GM12878 (cell line): ENCODE measurements around the gene GPR153.

Source experiments
- CEBPB ChIP-seq, 2 experiments: fragments of 150-350 bp in 1 of 2; IDR thresholded peaks; 2 replicates each; pipeline ENCODE4 v1.6.1; 2012 to 2014; ENCODE audit warnings: low read depth in 2 of 2, low read length in 2 of 2, borderline replicate concordance in 1 of 2, inconsistent platforms in 1 of 2
- GABPA ChIP-seq: IDR thresholded peaks from 2 replicates; pipeline ENCODE4 v1.6.1; 2014; ENCODE audit warnings: antibody characterized with exemption, low read depth, mild to moderate bottlenecking, inconsistent platforms
- RAD51 ChIP-seq: fragments of 450-650 bp; IDR thresholded peaks from 2 replicates; pipeline ENCODE4 v1.6.1; 2016; ENCODE audit warnings: moderate library complexity, mild to moderate bottlenecking, inconsistent platforms
- REST ChIP-seq: IDR thresholded peaks from 2 replicates; pipeline ENCODE4 v1.6.1; 2012; ENCODE audit warnings: mild to moderate bottlenecking, low read depth, low read length
- ZNF274 ChIP-seq: IDR thresholded peaks from one replicate; pipeline ENCODE4 v1.8.0; 2011; ENCODE audit not compliant: insufficient read length, insufficient read depth
- TF ChIP-seq, protein P1 (sequence below), 3 experiments: IDR thresholded peaks in 2 of 3; conservative IDR thresholded peaks in 1 of 3; 2 replicates each; pipeline ENCODE4 v1.5.1; 2011; ENCODE audit warnings: low read depth in 3 of 3, low read length in 3 of 3, mild to moderate bottlenecking in 3 of 3, control low read depth in 2 of 3, moderate library complexity in 2 of 3, inconsistent platforms in 1 of 3, mixed read lengths in 1 of 3; ENCODE audit not compliant: control insufficient read depth in 2 of 3, insufficient read depth in 1 of 3; ENCODE audit errors: extremely low read depth in 1 of 3

DNA sequence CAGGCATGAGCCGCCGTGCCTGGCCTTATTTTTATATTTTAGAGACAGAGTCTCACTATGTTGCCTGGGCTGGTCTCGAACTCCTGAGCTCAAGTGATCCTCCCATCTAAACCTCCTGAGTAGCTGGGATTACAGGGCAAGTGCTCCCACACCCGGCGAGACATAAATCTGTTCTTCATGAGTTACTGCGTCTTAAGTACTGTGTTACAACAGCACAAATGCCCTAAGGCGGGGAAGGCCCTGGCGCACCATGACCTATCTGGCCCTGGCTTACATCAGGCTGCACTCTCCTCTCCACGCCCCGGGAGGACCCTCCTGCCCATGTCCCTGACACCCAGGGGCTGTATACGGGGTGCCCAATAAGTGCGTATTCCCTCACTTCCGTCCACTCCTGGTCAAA lies 4.3 kb downstream of the GPR153 start:
- TF ChIP-seq, protein P1, sequence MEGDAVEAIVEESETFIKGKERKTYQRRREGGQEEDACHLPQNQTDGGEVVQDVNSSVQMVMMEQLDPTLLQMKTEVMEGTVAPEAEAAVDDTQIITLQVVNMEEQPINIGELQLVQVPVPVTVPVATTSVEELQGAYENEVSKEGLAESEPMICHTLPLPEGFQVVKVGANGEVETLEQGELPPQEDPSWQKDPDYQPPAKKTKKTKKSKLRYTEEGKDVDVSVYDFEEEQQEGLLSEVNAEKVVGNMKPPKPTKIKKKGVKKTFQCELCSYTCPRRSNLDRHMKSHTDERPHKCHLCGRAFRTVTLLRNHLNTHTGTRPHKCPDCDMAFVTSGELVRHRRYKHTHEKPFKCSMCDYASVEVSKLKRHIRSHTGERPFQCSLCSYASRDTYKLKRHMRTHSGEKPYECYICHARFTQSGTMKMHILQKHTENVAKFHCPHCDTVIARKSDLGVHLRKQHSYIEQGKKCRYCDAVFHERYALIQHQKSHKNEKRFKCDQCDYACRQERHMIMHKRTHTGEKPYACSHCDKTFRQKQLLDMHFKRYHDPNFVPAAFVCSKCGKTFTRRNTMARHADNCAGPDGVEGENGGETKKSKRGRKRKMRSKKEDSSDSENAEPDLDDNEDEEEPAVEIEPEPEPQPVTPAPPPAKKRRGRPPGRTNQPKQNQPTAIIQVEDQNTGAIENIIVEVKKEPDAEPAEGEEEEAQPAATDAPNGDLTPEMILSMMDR (IDR thresholded peaks at IDR 0.05 in 2 of 3, conservative IDR thresholded peaks at IDR 0.05 in 1 of 3; ENCODE audit: control insufficient read depth in 2 of 3, extremely low read depth in 1 of 3, insufficient read depth in 1 of 3, low read depth in 3 of 3, low read length in 3 of 3): no peak
- TF ChIP-seq ZNF274 (no peak), GABPA (no peak), REST (no peak), CEBPB (IDR thresholded peaks at IDR 0.05; ENCODE audit: borderline replicate concordance in 1 of 2, low read depth in 2 of 2, low read length in 2 of 2) (no peak), RAD51 (no peak)
